HepG2 (cell line): ENCODE measurements around the gene EPN3. TPM values are rescaled to one million over a fixed set of nuclear protein-coding genes. Genes with fewer than 3 reads are reported as not detected.

Experiments used
- BORCS8-MEF2B ChIP-seq: sonication (generic); formaldehyde crosslinking; IDR thresholded peaks from 2 replicates; pipeline ENCODE4 v1.8.0; 2022; ENCODE audit warnings: mild to moderate bottlenecking, missing genetic modification reagents
- CCDC6 ChIP-seq: sonication (generic); formaldehyde crosslinking; IDR thresholded peaks from 2 replicates; pipeline ENCODE4 v1.8.1; 2022; ENCODE audit warnings: mild to moderate bottlenecking, missing genetic modification reagents, moderate library complexity
- ELF4 ChIP-seq: sonication (generic); formaldehyde crosslinking; IDR thresholded peaks from 2 replicates; pipeline ENCODE4 v1.5.0; 2020; ENCODE audit warnings: missing genetic modification reagents, mild to moderate bottlenecking, moderate library complexity, borderline replicate concordance
- FOXM1 ChIP-seq: sonication (generic); formaldehyde crosslinking; IDR thresholded peaks from 2 replicates; pipeline ENCODE4 v1.5.0; 2020; ENCODE audit warnings: missing genetic modification reagents
- NCOA5 ChIP-seq: sonication (generic); formaldehyde crosslinking; IDR thresholded peaks from 2 replicates; pipeline ENCODE4 v1.4.0; 2020; ENCODE audit warnings: missing genetic modification reagents
- SSRP1 ChIP-seq: IDR thresholded peaks from 2 replicates; pipeline ENCODE4 v1.6.1; 2016; ENCODE audit warnings: control low read depth
- WIZ ChIP-seq: sonication (generic); formaldehyde crosslinking; IDR thresholded peaks from 2 replicates; pipeline ENCODE4 v1.5.1; 2020; ENCODE audit warnings: mild to moderate bottlenecking, missing genetic modification reagents
- ZMYM3 ChIP-seq: sonication (generic); formaldehyde crosslinking; IDR thresholded peaks from 2 replicates; pipeline ENCODE4 v1.5.1; 2020; ENCODE audit warnings: mild to moderate bottlenecking, missing genetic modification reagents
- ZNF143 ChIP-seq: sonication (generic); formaldehyde crosslinking; IDR thresholded peaks from 2 replicates; pipeline ENCODE4 v1.4.0; 2020; ENCODE audit warnings: missing genetic modification reagents
- ZNF329 ChIP-seq: sonication (generic); formaldehyde crosslinking; IDR thresholded peaks from 2 replicates; pipeline ENCODE4 v1.9.0; 2021; ENCODE audit warnings: low read depth, mild to moderate bottlenecking, missing genetic modification reagents
- ZNF335 ChIP-seq: sonication (generic); formaldehyde crosslinking; IDR thresholded peaks from 2 replicates; pipeline ENCODE4 v1.4.0; 2020; ENCODE audit warnings: missing genetic modification reagents
- ZNF441 ChIP-seq: sonication (generic); formaldehyde crosslinking; IDR thresholded peaks from 2 replicates; pipeline ENCODE4 v1.7.0; 2021; ENCODE audit warnings: missing genetic modification reagents, borderline replicate concordance
- ZNF451 ChIP-seq: sonication (generic); formaldehyde crosslinking; IDR thresholded peaks from 2 replicates; pipeline ENCODE4 v1.5.0; 2020; ENCODE audit warnings: mild to moderate bottlenecking, missing genetic modification reagents
- ZNF496 ChIP-seq: sonication (generic); formaldehyde crosslinking; IDR thresholded peaks from 2 replicates; pipeline ENCODE4 v1.8.1; 2023; ENCODE audit warnings: mild to moderate bottlenecking, moderate library complexity, missing genetic modification reagents; ENCODE audit not compliant: insufficient replicate concordance
- ZNF607 ChIP-seq: sonication (generic); formaldehyde crosslinking; IDR thresholded peaks from 2 replicates; pipeline ENCODE4 v1.5.1; 2020; ENCODE audit warnings: missing genetic modification reagents, mild to moderate bottlenecking, borderline replicate concordance
- ZNF746 ChIP-seq: sonication (generic); formaldehyde crosslinking; IDR thresholded peaks from 2 replicates; pipeline ENCODE4 v1.8.0; 2022; ENCODE audit warnings: mild to moderate bottlenecking, missing genetic modification reagents
- ZNF777 ChIP-seq: sonication (generic); formaldehyde crosslinking; IDR thresholded peaks from 2 replicates; pipeline ENCODE4 v1.4.0; 2020; ENCODE audit warnings: missing genetic modification reagents
- ZNF788 ChIP-seq: sonication (generic); formaldehyde crosslinking; IDR thresholded peaks from 2 replicates; pipeline ENCODE4 v1.5.0; 2020; ENCODE audit warnings: mild to moderate bottlenecking, missing genetic modification reagents, borderline replicate concordance
- polyA plus RNA-seq, 8 experiments: library from polyadenylated mRNA; depleted of rRNA in 3 of 8; stranded (reverse) in 7 of 8; unstranded in 1 of 8; fragments of >200 nt; fragmentation: Illumina TruSeq in 4 of 8; extraction: Trizol in 4 of 8; gene quantifications; 2 replicates each; pipeline versions ENCODE4 v1.2.1 to v1.2.3, GENCODE V29; 2011 to 2016; ENCODE audit warnings: low read depth in 4 of 8, missing spikeins in 1 of 8, mixed read lengths in 1 of 8; ENCODE audit not compliant: insufficient read depth in 1 of 8
- total RNA-seq, 5 experiments: library from RNA; depleted of rRNA; stranded (reverse); fragments of >200 nt; fragmentation: Illumina TruSeq; extraction: Trizol; gene quantifications; 2 replicates each; pipeline ENCODE4 v1.2.3, GENCODE V29; 2016; ENCODE audit warnings: low read depth in 1 of 5
- TF ChIP-seq, protein P1 (sequence below): sonication (generic); formaldehyde crosslinking; conservative IDR thresholded peaks from 2 replicates; pipeline ENCODE4 v1.8.0; 2022; ENCODE audit warnings: low read depth, missing genetic modification reagents
- TF ChIP-seq, protein P2 (sequence below): sonication (generic); formaldehyde crosslinking; IDR thresholded peaks from 2 replicates; pipeline ENCODE4 v1.8.1; 2023; ENCODE audit warnings: mild to moderate bottlenecking, moderate library complexity, missing genetic modification reagents
- TF ChIP-seq, protein P3 (sequence below): sonication (generic); formaldehyde crosslinking; IDR thresholded peaks from 2 replicates; pipeline ENCODE4 v1.4.0; 2020; ENCODE audit warnings: missing genetic modification reagents, borderline replicate concordance
- TF ChIP-seq, protein P4 (sequence below): sonication (generic); formaldehyde crosslinking; IDR thresholded peaks from 2 replicates; pipeline ENCODE4 v1.4.0; 2020; ENCODE audit warnings: mild to moderate bottlenecking, missing genetic modification reagents
- TF ChIP-seq, protein P5 (sequence below): sonication (generic); formaldehyde crosslinking; IDR thresholded peaks from 2 replicates; pipeline ENCODE4 v1.9.0; 2021; ENCODE audit warnings: missing genetic modification reagents, borderline replicate concordance

Gene EPN3
- total and polyA plus RNA-seq, 2 of the 13 experiments (the other 11 are each of a cell fraction or from before 2014, with no cell fraction given) = 0.11 to 0.95 TPM

DNA sequence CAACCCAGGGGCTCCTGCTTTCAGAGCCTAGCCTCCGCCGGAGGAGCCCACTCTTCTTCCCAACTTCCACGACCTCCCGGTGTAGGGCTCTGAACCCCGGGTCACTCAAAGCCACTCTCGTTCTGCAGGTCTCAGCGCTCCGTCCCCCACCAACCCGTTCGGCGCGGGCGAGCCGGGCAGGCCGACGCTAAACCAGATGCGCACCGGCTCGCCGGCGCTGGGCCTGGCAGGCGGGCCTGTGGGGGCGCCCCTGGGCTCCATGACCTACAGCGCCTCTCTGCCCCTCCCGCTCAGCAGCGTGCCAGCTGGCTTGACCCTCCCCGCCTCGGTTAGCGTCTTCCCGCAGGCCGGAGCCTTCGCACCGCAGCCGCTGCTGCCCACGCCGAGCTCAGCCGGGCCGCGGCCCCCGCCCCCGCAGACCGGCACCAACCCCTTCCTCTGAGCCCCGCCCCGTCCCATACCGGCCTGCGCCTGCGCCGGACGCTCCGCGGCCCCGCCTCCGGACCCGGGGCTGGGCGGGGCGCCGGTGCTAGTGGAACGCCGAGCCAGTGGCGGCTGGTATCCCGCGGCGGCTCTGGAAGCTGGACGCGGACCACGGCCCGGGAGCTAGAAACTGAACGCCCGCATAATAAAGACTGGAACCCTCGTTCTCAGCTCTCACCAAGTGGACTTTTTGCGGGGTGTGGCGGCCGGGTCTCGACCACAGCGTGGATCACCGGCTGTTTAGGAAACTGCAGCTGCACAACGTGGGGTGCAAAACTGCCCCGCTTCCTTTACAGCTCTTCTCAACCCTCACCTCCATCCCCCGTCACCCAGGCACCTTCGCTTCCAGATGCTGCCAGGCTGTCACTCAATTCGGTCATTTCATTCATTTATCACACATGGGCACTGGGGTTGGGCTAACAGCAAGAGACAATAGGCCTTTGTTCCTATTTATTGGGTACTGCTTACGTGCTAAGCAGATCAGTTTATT lies 9.5 kb downstream of the EPN3 start (continued):
- TF ChIP-seq CCDC6 (CRISPR knock-in tag) = peak; percentile 50; the same call in 1 of the 2 replicates
- TF ChIP-seq NCOA5 (CRISPR knock-in tag) = no peak
- no peak for TF ChIP-seq WIZ
- peak; percentile 83 for TF ChIP-seq ZNF777
- TF ChIP-seq ZNF607 = peak; percentile 55; the same call in 1 of the 2 replicates
- TF ChIP-seq, protein P1, sequence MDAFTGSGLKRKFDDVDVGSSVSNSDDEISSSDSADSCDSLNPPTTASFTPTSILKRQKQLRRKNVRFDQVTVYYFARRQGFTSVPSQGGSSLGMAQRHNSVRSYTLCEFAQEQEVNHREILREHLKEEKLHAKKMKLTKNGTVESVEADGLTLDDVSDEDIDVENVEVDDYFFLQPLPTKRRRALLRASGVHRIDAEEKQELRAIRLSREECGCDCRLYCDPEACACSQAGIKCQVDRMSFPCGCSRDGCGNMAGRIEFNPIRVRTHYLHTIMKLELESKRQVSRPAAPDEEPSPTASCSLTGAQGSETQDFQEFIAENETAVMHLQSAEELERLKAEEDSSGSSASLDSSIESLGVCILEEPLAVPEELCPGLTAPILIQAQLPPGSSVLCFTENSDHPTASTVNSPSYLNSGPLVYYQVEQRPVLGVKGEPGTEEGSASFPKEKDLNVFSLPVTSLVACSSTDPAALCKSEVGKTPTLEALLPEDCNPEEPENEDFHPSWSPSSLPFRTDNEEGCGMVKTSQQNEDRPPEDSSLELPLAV = no peak; the same call in 1 of the 2 replicates
- TF ChIP-seq, protein P2, sequence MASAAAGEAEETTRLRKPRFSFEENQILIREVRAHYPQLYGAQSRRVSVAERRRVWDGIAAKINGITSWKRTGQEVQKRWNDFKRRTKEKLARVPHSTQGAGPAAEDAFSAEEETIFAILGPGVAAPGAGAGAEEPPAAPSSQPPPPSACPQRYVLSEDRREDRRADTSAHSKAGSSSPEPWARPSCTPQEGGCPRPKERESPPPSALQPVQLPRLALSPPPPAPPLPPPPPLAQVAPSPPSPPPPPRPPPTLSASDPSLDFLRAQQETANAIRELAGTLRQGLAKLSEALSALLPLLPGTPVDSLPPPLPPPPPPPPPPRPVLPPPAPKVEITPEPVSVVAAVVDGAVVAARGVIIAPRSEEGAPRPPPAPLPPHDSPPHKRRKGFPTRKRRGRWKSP = peak; percentile 85; the same call in 1 of the 2 replicates
- TF ChIP-seq, protein P3, sequence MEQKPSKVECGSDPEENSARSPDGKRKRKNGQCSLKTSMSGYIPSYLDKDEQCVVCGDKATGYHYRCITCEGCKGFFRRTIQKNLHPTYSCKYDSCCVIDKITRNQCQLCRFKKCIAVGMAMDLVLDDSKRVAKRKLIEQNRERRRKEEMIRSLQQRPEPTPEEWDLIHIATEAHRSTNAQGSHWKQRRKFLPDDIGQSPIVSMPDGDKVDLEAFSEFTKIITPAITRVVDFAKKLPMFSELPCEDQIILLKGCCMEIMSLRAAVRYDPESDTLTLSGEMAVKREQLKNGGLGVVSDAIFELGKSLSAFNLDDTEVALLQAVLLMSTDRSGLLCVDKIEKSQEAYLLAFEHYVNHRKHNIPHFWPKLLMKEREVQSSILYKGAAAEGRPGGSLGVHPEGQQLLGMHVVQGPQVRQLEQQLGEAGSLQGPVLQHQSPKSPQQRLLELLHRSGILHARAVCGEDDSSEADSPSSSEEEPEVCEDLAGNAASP (CRISPR knock-in tag) = 0 out of 2 replicates have a peak, but pooled peaks have one; percentile 15
- peak; percentile 96 for TF ChIP-seq ZNF451
- TF ChIP-seq, protein P4, sequence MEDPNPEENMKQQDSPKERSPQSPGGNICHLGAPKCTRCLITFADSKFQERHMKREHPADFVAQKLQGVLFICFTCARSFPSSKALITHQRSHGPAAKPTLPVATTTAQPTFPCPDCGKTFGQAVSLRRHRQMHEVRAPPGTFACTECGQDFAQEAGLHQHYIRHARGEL = peak; percentile 27; the same call in 1 of the 2 replicates
- TF ChIP-seq ZNF746 = peak; percentile 31; the same call in 1 of the 2 replicates
- TF ChIP-seq ZNF329 (CRISPR knock-in tag) = peak; percentile 75; the same call in 1 of the 2 replicates
- 0 out of 2 replicates have a peak, but pooled peaks have one; percentile 28 for TF ChIP-seq FOXM1 (CRISPR knock-in tag)
- peak; percentile 47; the same call in 1 of the 2 replicates for TF ChIP-seq ZNF143 (CRISPR knock-in tag)
- TF ChIP-seq ZNF335 = no peak
- peak; percentile 78 for TF ChIP-seq ZNF441 (CRISPR knock-in tag)
- no peak; the same call in 1 of the 2 replicates for TF ChIP-seq ZNF788 (CRISPR knock-in tag)
- no peak for TF ChIP-seq SSRP1
- TF ChIP-seq ELF4 (CRISPR knock-in tag) = no peak
- TF ChIP-seq ZMYM3 (CRISPR knock-in tag) = no peak
- TF ChIP-seq, protein P5, sequence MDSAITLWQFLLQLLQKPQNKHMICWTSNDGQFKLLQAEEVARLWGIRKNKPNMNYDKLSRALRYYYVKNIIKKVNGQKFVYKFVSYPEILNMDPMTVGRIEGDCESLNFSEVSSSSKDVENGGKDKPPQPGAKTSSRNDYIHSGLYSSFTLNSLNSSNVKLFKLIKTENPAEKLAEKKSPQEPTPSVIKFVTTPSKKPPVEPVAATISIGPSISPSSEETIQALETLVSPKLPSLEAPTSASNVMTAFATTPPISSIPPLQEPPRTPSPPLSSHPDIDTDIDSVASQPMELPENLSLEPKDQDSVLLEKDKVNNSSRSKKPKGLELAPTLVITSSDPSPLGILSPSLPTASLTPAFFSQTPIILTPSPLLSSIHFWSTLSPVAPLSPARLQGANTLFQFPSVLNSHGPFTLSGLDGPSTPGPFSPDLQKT (CRISPR knock-in tag) = no peak
- TF ChIP-seq ZNF496 (CRISPR knock-in tag) = no peak
- peak; percentile 89 for TF ChIP-seq BORCS8-MEF2B (CRISPR knock-in tag)
